ENCODE measurements around the gene ANO8.

ANO8 gene

GRCh38 chr19:17328517-17329365, 5.9 kb downstream of the ANO8 start:
- DNase-seq: no peak

DNA sequence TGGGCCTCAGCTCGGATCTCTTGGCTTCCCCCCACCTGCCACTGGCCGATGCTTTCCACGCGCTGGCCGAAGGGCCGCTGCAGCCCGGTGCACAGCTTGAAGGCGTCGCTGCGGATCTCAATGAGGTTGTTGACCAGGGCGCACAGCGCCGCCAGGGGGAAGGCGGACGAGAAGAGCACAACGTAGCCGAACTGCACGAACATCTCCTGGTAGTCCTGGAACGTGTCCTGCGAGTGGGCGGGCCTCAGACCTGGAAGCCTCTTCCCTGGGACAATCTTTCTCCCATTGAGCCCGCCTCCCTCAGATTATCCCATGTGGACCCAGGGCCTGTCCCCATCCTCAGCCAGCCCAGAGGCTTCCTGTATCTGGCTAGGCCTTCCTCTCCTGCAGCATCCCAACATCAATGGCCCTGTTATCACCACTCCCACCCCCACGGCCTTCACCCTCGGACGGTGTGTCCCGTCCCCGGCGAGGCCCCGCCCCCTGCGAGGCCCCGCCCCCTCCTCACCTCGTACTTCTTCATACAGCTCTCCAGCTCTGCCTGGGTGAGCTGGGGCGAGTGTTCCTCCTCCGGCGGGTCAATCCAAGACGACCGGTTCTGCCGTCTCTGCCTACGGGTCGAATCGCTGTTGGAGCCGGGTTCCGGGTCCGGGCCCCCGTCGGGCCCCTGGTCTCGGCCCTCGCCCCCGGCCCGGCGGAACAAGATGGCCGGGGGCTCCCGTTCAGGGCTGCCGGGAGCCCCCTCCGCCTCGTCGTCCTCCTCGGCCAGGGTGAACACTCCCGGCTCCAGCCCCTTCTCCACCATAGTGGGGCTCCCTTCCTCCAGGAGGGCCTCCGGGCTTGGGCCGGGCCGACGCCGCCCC, 6.8 kb downstream of the ANO8 start:
- peak; percentile 66 for DNase-seq

- no peak for DNase-seq
These were observed 7.5 kb downstream of the ANO8 start for GRCh38 chr19:17327068-17327653.

- no peak for DNase-seq
These were observed 8.1 kb downstream of the ANO8 start for GRCh38 chr19:17326595-17326966.

- DNase-seq: no peak
These were observed 8.6 kb downstream of the ANO8 start for GRCh38 chr19:17325881-17326594.

- no peak for DNase-seq
These were observed 9.5 kb downstream of the ANO8 start for GRCh38 chr19:17325133-17325532.

GRCh38 chr19:17324357-17325114, 10.1 kb downstream of the ANO8 start:
- no peak for DNase-seq

DNA sequence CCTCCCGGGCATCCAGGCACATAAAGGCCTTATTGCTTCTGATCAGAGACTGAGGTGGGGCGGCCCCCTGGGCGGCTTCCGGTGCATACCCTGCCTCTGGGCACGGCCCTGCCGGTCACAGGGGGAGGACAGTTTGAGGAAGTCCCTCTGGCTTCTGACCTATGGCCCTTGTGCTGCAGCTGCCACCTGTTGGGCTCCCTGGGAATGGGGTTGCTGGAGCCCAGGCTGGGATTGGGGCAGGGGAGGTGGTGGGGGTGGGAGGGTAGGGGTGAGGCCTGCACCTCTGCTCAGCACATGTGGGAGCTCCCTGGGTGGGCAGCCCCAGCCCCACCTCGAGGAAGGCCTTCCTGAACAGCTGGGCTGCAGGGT, 10.7 kb downstream of the ANO8 start:
- no peak for DNase-seq

DNA sequence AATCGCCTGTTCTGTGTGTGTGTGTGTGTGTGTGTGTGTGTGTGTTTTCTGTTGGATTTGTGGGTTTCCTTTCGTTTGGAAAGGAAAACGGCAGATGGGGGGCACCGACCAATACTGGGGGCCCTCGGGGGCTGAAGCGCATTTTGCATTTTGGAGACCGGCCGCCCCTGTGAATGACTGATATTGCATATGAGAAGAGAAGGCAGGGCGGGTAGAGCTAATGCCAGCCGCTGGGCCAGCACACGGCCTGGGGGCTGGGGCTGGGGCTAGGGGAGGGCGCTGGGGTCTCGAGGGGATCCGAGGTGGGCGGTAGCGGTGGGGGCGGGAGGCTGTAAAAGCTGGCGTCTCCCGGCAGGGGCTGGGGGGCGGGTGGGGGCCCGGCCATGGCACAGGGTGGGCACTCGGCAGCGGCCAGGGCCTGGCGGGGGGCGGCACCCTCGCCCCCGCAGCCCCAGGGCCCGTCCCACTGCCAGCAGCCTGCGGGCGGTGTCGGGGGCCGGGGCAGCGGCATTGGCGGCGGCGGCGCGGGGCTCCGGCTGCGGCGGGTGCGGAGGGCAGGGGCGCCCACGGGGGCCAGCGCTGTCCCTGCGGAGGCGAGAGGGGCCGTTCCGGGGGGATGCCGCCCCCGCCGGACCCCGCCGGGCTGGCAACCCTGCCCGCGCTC, 11.2 kb downstream of the ANO8 start:
- DNase-seq: no peak

GRCh38 chr19:17322854-17323253, 11.8 kb downstream of the ANO8 start:
- no peak for DNase-seq

GRCh38 chr19:17321655-17322489, 12.8 kb downstream of the ANO8 start:
- no peak for DNase-seq

GRCh38 chr19:17320435-17320834, 14.2 kb downstream of the ANO8 start:
- no peak for DNase-seq

DNA sequence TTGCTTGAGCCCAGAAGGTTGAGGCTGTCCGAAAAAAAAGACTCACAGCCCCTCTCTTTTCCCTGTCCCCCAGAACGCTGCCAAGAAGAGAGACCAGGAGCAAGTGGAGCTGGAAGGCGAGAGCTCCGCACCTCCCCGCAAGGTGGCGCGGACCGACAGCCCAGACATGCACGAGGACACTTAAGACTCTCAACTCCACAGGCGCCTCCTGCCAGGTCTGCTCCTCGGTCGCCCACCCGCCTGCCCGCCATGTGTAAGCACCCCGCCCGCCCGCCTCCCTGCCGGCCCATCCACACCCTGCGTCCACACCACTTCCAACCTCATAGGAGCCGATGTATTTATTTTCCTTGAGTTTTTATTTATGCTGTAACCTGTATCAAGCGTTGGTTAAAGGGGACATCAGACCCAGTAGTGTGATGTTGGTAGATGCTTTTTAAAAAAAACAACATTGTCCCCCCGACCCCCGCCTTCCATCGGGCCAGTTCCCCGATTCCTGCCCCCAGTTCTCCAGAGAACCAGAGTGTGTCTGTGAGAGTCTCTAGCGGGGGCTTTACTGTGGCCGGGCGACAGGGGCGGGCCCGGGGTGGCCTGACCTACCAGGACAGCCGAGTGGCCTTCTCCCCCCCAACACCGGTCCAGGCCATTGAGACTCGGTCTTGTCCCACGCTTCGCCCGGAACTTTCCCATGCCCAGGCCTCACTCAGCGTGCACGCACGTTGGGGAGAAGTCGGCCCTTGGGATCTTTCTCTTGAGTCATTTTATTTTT, 15.0 kb downstream of the ANO8 start:
- DNase-seq: no peak

- DNase-seq: no peak
These were observed 15.7 kb downstream of the ANO8 start for GRCh38 chr19:17318966-17319365.

DNA sequence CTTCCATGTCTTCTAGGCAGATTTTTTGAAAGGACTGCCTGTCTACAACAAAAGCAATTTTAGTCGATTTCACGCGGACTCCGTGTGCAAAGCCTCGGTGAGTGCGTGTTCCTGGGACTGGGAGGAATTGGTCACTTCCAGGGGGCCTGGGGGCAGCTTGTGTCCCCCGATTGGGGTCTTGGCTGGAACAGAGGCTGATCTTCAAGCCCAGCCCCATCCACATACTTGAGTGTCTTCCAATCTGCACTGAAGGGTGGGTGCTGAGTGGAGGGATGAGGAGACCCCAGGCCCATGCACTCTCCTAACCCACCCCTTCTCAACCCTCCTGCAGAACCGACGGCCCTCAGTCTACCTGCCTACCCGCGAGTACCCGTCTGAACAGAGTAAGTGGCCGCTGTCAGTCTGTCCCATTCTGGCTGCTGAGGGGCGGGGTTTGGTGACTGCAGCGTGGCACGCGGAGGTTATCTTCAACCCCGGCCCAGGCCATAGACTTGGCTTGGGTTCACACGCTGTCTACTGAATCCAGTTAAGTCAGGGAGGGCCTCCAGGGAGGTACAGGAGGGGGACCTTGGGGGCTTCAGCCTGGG, 20.6 kb downstream of the ANO8 start:
- DNase-seq: no peak

- DNase-seq: no peak
These were observed 22.2 kb downstream of the ANO8 start for GRCh38 chr19:17312189-17313113.

- no peak for DNase-seq
These were observed 23.0 kb downstream of the ANO8 start for GRCh38 chr19:17311455-17312188.

All from stimulated activated CD8-positive, alpha-beta memory T cell treated with anti-CD3 and anti-CD28 coated beads, Interleukin-4, amount 100 ng/mL, for 48 hours (primary cell).